Activated CD8-positive, alpha-beta memory T cell treated with anti-CD3 and anti-CD28 coated beads, Interleukin-2, amount 50 U/mL, for 4 hours (primary cell): ENCODE data around the gene GALR3.
"Not testable (repeated sequence)": the region's sequence is repeated elsewhere in the genome, so short reads cannot be mapped to it uniquely, and the experiment has no call there.

Experiments used
- DNase-seq: peaks from one replicate; pipeline ENCODE4 v3.0.0-alpha.2; 2020

GALR3 gene, protein sequence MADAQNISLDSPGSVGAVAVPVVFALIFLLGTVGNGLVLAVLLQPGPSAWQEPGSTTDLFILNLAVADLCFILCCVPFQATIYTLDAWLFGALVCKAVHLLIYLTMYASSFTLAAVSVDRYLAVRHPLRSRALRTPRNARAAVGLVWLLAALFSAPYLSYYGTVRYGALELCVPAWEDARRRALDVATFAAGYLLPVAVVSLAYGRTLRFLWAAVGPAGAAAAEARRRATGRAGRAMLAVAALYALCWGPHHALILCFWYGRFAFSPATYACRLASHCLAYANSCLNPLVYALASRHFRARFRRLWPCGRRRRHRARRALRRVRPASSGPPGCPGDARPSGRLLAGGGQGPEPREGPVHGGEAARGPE

DNA sequence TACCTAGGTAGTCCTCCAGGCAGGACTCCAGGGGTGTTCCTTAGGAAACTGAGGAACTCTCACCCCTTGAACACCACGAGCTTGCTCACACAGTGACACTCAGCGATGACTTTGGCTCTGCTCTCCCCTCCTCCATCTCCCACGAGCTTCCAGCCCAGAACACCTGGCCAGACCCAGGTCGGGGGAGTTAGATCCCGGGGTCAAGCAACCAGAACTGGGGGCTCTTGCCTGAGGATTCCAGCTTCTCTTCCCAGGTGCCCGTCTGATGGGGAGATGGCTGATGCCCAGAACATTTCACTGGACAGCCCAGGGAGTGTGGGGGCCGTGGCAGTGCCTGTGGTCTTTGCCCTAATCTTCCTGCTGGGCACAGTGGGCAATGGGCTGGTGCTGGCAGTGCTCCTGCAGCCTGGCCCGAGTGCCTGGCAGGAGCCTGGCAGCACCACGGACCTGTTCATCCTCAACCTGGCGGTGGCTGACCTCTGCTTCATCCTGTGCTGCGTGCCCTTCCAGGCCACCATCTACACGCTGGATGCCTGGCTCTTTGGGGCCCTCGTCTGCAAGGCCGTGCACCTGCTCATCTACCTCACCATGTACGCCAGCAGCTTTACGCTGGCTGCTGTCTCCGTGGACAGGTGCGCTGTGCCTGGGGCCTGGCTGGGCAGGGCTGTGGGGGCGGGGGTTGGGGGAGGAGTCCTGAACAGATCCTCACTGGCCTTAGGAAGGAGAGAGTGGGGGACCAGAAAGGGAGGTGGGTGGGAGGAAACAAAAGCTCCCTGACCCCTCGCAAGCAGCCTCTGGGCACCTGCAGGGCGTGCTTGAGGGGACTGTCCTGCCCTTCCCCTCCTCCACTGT lies at the start of gene GALR3:
TSS of gene GALR3 (plus strand) at position 249 of the 852 bp plus-strand sequence. CDS start at position 274, 25 bp downstream.
- DNase-seq, result no peak

DNA sequence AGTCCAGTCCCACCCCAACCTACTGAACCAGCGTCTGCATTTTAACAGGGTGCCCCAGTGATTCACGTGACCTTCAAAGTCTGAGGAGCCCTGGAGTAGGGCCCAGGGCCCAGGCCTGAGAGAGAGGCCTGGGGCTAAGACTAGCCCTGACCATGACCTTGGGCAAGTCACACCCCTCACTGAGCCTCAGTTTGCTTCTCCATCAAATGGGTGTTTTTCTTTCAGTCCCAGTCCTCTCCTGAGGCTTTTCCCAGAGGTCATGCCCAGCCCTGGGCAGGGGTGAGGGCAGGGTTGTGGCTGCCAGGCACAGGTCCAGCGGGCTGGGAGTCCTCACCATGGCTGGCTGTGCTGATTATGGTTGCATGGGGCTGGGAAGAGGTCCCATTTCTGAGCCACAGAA lies 48.5 kb upstream of the GALR3 start:
- DNase-seq, result no peak

DNA sequence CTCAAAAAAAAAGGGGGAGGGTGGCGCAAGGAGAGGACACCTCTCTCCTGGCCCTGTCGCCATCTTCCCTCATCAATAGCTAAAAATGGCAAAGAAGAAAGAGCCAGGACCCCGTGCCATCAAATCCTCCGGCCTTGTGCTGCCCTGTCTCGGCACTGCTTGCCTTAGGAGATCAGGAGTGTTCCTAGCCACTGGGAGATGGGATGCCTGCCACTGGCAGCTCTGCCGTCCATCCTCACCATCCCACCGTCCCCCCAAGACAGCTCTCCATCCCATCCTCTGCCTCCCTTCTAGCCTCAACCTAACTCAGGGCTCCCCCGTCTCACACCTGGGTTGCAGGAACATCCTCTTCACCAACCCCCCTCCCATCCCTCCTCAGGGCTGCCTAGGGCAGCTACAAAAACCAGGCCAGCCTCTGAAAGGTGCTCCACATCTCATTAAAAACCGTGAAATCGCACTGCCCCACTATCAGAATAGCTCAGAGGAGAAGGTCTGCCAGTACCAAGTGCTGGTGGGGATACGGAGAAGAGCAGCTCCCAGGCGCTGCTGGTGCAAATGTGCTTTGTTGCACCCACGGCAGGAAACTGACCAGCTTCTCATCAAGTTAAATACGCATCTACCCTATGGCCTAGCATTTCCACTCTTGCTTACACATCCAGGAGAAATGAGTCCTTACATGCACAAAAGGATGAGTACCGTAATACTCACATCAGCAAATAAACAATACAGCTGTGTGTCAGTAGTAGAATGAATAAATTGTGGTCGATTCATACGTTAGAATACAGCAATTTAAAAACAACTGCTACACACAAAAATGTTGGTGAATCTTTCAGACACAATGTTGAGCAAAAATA lies 47.2 kb upstream of the GALR3 start:
- no peak for DNase-seq

DNA sequence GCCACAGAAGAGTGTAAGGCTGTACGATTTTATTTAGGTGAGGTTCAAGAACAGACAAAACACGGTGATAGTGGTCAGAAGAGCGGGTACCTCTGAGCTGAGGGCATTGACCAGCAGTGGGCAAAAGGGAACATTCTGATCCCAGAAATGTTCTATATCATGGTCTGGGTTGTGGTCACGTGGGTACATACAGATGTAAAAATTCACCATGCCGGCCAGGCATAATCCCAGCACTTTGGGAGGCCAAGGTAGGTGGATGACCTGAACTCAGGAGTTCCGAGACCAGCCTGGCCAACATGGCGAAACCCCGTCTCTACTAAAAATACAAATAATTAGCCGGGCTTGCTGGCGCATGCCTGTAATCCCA lies 46.6 kb upstream of the GALR3 start:
- no peak for DNase-seq

DNA sequence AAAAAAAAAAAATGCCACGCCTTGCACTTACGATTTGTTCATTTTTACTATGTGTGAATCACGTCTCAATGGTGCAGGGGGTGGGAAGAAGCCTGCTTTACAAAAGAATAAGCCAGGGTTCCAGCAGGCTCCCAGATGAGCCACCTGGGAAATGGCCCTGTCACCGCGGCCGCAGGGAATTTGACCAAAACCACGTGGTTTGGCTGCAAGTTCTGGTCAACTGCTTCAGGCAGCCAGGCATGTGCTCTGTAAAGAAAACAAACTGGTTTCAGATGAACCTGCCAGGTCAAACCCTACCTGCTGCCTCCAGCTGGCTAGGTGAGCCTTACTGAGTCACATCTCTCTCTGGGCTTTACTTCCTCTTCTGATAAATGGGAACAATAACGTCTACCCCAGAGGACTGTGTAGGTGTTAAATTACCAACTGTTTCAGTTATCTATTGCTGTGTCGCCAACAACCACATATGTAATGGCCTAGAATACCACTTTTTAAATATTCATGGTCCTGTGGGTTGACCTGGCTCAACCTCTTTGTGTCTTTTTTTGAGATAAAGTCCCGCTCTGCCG lies 46.0 kb upstream of the GALR3 start:
- DNase-seq, result no peak

DNA sequence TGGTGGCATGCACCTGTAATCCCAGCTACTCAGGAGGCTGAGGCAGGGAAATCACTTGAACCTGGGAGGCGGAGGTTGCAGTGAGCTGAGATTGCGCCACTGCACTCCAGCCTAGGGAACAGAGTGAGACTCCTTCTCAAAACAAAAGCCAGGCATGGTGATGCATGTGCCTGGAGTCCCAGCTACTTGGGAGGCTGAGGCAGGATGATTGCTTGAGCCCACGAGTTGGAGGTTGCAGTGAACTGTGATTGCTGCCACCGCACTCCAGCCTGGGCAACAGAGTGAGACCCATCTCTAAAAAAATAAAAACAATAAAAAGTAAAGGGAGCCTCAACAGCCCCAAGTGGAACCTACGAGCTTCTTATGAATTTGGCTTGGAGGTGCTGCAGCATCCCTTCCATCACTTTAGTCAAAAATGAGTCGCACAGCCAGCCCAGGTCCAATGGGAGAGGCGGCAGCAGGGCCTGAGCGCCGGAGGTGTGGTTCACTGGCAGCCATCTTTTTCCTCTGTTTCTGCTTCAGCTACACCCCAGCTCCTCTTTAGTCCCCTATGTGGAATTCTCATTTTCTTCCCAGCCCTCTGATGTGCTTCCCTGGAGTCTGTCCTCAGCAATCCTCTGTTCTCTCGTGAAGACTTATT lies 44.7 kb upstream of the GALR3 start:
- no peak for DNase-seq

DNA sequence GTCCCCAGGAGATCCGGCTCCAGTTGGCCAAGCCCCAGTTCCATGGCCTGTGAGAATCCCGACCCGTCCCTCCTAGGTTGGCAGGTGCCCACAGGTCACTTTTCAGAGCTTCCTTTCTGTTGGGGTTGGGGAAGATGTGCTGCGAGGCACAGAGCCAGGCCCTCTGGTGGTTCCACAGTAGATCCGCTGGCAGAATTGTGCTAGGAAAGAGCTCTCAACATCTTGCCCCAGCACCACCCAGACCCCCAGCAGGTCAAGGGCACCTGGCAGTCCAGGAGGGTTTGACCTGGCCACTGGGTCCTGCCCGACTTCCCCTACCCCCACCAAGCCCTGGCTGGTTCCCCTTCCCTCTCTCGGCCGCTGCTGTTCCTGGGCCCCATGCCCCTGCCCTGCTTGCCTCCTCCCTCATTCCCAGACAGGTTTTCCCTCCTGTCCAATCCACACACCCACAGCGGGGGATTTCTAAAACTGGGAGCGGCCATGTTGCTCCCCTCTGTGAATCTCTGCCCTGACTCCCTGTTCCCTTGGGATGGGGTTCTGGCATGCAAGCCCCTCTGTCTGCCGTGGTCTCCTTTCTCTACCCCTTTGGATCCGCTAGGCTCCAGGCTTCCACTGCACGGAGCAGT lies 41.6 kb upstream of the GALR3 start:
- DNase-seq, result no peak

DNA sequence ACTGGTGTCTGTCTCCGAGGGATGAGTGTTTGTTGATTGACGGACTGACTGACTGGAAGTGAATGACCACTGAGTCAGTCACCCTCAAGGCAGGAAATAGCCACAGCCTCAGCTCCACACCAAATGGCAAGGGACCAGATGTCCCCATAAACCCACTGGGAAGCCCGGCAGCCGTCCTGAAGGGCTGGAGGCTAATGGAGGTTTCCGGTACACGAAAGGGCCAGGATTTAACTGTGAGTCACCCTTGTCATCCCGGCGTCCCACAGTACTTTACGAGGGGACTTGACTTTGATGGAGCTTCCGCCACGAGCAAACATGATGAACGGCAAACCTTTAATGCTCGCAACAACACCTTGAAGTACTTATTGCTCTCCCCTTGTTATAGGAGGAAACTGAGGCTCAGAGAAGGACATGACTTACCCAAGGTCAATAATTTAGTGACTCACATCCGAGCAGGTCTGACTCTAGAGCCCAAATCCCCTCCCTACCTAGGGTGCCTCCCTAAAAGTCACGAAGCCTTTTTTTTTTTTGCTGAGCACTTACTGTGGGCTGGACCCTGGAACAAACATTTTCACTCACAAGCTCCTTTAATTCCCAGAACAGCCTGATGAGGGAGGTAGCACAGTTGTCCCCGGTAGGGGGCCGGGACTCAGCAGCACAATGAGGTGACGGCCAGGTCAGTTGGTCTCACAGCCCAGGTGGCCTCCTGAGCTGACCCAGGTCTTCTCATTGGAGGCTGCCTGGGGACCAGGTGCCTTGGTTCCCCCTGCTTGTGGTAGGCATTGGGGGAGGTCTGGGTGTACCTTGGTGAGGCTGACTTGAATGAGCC lies 40.6 kb upstream of the GALR3 start:
- no peak for DNase-seq

DNA sequence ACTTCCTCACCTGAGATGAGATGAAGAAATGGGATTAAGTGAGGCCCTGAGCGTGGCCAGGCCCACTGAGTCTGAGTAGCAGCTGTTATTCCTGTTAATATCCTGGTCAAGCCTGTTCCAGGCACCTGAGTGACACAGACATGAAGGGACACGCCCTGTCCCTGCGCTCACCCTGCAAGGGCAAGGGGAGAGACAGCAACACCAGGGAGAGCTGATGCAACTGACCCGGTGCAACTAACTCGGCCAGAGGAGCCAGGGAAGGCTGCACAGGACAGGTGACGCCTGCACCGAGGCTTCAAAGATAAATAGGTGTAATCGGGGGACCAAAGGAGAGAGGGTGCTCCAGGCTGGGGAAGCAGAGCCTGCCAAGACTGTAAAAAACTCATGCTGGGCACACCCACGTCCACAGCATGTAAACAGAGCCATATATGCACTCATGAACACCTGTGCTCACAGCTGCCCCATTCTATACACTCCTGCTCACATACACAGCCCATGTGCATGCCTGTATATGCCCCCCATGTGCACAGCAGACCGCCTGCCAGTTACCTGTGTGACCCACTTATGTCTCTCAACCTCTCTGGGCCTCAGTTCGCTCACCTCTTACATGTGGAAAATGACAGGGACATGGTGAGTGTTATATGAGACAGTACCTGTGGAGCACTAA lies 38.2 kb upstream of the GALR3 start:
- no peak for DNase-seq

DNA sequence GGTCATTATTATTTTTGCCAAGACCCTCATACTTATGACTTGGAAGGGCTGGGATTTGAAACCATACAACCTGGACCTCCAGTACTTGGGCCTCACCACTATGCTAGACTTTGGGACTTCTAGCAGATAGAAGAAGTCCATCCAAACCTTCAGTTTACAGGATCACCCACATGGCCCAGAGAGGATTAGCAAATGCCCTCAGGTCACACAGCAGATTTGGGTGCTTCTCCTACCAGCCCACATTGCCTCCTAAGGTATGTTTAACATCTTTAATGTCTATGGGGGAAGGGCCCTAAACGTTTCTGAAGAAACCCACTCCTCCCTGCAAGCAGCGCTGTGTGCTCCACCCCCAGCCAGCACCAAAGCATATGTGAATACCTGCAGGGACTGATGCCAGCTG lies 32.9 kb upstream of the GALR3 start:
- no peak for DNase-seq

DNA sequence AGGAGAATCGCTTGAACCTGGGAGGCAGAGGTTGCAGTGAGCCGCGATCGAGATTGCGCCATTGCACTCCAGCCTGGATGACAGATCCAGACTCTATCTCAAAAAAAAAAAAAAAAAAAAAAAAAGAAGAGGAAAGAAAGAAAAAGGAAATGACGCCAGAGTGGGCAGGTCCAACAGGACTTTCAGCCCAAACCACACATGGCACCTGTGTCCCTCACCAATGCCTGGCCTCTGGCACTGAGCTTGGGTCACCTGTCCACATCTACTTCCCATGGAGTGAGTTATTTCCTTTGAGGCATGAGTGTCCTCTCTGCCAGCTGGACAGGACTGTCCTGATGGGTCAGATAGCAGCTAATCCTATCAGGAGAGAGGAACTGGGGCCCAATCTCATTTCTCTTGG lies 30.7 kb upstream of the GALR3 start:
- no peak for DNase-seq

DNA sequence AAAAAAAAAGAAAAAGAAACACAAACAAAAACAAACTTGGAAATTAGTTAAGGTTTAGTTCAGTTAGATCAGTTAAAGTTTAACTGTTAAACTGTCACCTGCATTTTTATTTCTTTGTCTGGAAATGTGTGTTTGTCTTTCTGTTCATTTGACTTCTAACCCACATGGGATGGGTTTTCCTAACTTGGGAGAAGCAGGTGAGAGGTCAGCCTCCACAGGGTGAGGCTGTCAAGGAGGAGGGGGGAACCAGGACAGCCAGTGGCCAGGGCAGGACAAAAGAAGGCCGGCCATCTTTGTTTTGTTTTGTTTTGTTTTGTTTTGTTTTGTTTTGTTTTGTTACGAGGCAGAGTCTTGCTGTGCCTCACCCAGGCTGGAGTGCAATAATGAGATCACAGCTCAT lies 28.8 kb upstream of the GALR3 start:
- no peak for DNase-seq

DNA sequence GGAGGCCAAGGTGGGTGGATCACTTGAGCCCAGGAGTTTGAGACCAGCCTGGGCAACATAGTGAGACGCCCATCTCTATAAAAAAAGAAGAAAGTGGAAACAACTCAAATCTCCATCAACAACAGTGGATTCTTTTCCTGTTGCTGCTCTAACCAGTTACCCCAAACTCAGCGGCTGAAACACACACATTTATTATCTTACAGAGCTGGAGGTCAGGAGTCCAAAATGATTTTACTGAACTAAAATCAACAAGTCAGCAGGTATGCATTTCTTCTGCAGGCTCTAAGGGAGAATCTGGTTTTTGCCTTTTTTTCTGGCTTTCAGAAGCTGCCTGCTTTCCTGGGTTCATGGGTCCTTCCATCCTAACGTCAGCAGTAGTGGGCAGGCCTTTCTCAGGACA lies 27.1 kb upstream of the GALR3 start:
- no peak for DNase-seq

DNA sequence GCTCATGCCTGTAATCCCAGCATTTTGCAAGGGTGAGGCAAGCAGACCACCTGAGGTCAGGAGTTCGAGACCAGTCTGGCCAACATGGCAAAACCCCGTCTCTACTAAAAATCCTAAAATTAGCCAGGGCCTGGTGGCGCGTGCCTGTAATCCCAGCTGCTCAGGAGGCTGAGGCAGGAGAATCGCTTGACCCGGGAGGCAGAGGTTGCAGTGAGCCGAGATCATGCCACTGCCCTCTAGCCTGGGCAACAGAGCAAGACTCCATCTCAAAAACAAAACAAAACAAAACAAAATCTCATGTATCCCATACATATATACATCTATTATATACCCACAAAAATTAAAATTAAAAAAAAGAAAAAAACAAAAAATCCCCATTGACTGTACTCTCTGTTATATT lies 25.9 kb upstream of the GALR3 start:
- DNase-seq, result not testable (repeated sequence)

DNA sequence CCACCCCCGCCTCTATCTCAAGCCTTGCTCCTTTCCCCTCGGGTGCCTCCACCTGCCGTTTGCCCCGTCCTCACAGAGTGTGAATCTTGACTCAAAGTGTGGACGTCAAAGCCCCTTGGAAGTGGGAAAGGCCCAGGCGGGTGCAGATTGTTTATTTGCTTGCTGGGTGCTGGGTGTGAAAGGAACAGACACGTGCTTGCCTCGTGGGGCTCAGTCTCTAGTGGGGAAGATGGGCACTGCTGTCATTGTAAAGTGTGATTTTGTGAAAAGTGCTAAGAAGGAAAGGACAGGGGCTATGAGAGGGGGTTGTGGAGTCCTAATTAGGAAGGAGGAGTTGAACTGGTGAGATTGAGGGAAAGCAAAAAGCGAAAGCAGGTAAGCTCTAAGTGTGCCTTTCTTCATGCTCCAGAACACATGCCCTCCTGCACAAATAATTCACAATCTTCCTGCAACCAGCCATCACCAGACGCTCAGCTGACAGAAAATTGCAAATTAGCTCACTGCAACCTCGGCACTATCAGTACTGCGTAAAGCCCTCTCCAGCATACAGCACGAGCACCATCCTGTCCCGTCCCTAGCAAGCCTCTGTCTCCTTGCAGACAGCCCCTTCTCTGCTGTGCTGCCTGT lies 25.2 kb upstream of the GALR3 start:
- DNase-seq, result no peak

DNA sequence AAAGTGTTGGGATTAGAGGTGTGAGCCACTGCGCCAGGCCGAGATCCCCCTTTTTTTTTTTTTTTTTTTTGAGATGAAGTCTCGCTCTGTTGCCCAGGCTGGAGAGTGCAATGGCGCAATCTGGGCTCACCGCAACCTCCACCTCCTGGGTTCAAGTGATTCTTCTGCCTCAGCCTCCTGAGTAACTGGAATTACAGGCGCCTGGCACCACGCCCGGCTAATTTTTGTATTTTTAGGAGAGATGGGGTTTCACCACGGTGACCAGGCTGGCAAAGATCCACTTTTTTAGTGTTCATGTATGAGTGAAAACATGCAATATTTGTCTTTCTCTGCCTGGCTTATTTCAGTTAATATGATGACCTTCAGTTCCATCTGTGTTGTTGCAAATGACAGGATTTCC lies 23.2 kb upstream of the GALR3 start:
- DNase-seq, result not testable (repeated sequence)

DNA sequence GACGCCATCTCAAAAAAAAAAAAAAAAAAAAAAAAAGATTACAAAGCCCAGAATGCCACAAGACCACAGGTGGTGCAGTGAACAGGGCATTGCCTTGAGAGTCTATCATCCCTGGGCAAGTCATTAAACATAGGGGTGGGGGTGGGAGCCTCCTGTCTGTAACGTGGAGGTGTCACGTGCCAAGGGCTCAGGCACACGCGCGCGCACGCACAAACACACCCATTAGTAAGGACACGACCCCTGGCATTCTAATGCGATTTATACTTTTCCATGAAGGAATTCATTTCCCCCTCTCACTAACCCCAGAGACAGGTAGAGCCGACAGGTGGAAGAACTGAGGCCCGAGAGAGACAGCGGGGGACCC lies 21.3 kb upstream of the GALR3 start:
- DNase-seq, result no peak

DNA sequence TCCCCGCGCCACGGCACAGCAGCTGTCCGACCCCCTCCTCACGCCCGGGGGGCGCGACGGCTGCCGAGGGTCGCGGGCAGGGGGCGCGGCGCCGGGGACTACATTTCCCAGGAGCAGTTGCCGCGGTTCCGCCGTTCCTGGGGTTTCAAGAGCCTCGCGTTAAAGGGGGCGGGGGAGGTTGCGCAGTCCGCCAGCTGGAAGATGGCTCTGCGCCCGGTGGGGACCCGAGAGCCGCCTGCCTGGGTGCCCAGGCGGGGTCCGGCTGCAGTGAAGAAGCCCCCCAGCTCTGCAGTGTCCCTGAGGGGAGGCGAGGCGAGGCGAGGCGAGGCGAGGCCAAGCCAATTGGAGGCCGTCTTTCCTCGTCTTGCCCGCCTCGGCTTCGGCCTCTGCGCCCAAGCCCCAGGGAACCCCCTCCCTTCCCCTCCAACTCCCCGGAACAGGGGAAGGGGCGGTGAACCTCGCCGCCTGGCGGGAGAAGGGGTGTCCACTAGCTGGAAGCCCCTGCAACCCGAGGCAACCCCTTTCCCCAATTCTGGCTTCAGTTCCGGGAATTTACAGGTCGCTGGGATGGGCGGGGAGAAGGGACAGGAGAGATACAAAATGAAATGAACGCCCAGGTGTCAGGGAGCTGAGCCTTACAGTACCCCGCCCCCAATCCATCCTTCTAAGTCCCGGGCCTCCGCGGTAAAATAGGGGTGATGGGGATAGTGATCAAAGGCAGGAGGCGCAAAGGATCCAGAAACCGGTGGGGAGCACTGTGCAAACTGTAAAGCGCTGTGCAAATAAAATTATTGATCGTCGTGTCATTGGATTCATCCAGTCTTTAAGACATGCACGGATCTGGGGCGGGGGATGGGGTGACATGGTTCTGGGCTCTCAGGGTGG lies 20.6 kb upstream of the GALR3 start:
- no peak for DNase-seq

DNA sequence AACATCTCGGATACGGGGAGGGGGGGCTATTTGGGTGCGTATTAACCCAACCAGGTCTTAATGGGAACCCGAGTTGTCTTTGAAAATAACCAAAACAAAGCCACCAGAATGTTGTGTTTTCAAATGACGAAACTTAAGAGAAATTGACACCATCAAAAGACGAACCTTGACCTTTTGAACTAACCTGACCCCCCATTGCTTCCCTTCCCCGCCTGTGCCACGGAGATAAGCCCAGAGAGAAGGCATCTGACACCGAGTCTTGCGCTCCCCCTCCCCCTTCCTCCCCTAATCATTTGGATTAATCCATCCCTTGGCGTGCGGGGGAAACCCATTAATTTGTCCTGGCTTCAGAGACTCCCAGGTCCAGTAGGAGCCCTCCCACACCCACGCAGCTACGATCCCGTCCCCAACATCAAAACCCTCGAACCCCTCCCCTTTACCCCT lies 20.0 kb upstream of the GALR3 start:
- no peak for DNase-seq
